HG03045 (cell line): ENCODE results near the gene ARHGEF1.
"Not testable (repeated sequence)": the region's sequence is repeated elsewhere in the genome, so short reads cannot be mapped to it uniquely, and the experiment has no call there.

Experiments used
- ATAC-seq: cut with Tn5 transposase; IDR thresholded peaks from one replicate; pipeline ENCODE4 v1.9.1; 2021; ENCODE audit warnings: mild to moderate bottlenecking, moderate library complexity; ENCODE audit not compliant: unreplicated experiment

The ARHGEF1 gene

GRCh38 chr19:41904118-41904870, 21.3 kb downstream of the ARHGEF1 start:
- no peak for ATAC-seq

- ATAC-seq: no peak
Measured at GRCh38 chr19:41905273-41906002, 22.5 kb downstream of the ARHGEF1 start.

- no peak for ATAC-seq
Measured at GRCh38 chr19:41906271-41906670, 23.3 kb downstream of the ARHGEF1 start.

GRCh38 chr19:41906916-41907680, 24.1 kb downstream of the ARHGEF1 start:
- ATAC-seq: no peak

- ATAC-seq: no peak
Measured at GRCh38 chr19:41907994-41908615, 25.1 kb downstream of the ARHGEF1 start.

DNA sequence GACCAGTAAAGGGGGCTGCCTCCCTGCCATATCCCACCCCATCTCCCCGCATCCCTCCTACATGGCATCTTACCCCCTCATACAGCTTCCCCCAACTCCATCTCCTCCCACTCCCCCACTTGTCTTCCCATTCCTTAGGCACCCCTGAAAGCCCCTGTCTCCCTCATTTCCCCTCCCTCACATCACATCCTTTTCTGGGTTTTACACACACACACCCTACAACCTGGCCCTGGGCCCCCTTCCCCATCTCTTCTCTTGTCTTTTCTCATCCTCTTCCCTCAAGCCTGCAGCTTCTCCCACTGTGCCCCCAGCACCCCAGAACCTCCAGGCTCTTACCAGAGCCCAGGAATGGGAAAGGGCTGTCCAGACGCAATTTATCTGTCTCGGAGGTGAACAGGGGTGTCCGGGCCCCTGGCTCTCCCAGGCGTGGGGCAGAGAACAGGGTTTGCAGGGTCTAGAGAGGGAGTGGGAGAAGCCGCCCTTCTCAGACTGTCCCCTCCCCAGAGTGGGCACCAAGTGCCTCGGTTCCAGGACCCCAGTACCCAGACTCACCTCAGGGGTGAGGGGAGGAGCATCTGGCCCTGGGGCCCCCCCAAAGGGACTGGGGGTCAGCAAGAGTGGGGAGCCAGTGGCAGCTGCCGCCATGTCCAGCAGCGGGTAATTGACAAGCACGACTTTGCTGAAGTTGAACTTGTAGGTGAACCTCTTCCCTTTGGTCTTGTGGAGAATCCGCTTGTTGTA, 25.9 kb downstream of the ARHGEF1 start:
- no peak for ATAC-seq

GRCh38 chr19:41909706-41910105, 26.7 kb downstream of the ARHGEF1 start:
- no peak for ATAC-seq

- ATAC-seq: no peak
Measured at GRCh38 chr19:41910240-41910991, 27.4 kb downstream of the ARHGEF1 start.

- ATAC-seq: no peak
Measured at GRCh38 chr19:41910992-41911888, 28.3 kb downstream of the ARHGEF1 start.

- no peak for ATAC-seq
Measured at GRCh38 chr19:41911889-41912731, 29.1 kb downstream of the ARHGEF1 start.

DNA sequence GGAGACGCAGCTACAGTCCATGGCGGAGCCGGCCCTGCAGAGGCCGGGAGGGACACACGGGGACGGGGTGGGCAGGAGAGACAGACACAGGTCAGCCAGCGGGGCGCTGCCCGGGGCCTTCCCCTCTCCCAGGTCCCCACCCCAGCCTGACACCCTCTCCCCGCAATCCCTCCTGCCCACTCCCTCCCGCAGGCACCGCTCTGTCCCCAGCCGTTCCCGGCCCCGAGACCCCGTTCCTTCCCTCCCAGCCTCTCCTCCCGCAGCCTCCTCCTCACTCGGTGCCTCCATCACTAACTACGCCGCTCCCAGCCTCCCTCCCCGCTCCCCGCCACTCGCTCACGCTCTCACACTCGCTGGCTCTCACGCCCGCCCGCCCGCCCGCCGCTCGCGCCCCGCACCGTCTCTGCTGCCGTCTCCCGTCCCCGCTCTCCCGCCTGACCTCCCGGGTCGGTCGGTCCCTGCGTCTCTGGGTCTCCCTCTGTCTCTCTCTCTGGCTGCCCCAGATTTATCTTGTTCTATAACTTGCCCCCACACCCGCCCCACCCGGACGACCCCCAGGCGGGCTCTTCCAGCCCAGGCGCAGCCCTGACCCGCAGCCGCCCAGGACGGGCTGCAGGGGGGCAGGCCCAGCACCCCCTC, 30.0 kb downstream of the ARHGEF1 start:
- no peak for ATAC-seq

DNA sequence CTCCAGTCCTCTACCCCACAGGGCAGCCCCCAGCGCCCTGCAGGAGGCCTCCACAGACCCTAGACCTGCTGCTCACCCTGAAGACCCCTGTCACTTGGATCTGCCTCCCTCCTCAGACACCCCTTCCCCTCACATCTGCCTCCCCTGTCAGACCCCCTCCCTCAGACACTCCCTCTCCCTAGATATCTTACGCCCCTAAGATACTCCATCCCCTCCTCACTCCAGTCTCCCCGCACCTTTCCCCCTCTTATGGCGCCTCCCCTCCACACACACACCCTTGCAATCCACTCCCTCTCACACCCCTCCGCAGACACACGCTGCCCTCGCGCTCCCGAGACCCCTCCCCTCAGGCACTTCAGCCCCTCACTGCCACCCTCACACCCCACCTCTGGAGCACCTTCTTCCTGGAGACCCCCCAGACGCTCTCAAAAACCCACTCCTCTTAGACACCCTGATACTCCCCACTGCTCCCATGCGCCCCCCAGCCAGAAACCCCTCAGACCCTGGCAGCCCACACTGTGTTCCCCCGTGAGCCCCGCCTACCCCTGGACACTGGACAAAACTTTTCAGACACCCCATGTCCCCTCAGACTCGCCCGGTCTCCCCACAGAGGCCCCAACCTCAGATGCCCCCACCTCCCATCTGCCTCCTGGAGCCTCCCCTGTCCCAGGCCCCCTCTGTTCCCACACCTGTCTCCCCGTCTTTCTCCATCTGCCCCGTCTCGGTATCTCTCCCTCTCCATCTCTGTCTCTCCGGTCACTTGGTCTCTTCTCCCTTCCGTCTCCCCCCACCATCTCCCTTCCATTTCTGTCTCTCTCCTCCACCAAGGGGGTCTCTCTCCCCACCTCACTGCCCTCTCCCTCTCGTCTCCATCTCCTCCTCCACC, 30.8 kb downstream of the ARHGEF1 start:
- ATAC-seq: no peak

DNA sequence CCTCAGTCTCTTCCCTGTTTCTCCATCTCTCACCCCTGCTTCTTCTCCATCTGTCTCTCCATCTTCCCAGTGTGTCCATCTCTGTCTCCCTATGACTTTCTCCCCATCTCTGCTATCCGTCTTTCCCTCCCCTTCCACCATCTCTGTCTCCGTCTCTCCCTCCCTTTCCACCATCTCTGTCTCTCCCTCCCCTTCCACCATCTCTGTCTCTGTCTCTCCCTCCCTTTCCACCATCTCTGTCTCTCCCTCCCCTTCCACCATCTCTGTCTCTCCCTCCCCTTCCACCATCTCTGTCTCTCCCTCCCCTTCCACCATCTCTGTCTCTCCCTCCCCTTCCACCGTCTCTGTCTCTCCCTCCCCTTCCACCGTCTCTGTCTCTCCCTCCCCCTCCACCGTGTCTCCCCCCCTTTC, 31.4 kb downstream of the ARHGEF1 start:
- ATAC-seq: not testable (repeated sequence)

- no peak for ATAC-seq
Measured at GRCh38 chr19:41915021-41915775, 32.2 kb downstream of the ARHGEF1 start.

GRCh38 chr19:41915776-41916414, 32.9 kb downstream of the ARHGEF1 start:
- no peak for ATAC-seq
